K562 (cell line): ENCODE measurements around the gene ZDHHC11. TPM values are rescaled to one million over a fixed set of nuclear protein-coding genes. Genes with fewer than 3 reads are reported as not detected.

Experiments
- CTBP1 ChIP-seq: fragments of 450-650 bp; IDR thresholded peaks from 2 replicates; pipeline ENCODE4 v1.6.1; 2016; ENCODE audit warnings: borderline replicate concordance
- GATAD2B ChIP-seq: fragments of 450-650 bp; IDR thresholded peaks from 2 replicates; pipeline ENCODE4 v1.6.1; 2017; ENCODE audit warnings: mild to moderate bottlenecking, borderline replicate concordance
- GTF3C2 ChIP-seq: IDR thresholded peaks from 3 replicates; pipeline ENCODE4 v1.6.1; 2011; ENCODE audit warnings: borderline replicate concordance, mild to moderate bottlenecking, moderate library complexity; ENCODE audit not compliant: insufficient read length; ENCODE audit errors: extremely low read depth
- HMBOX1 ChIP-seq: sonication (generic); IDR thresholded peaks from 2 replicates; pipeline ENCODE4 v1.6.1; 2016
- HMG20A ChIP-seq: fragments of 450-650 bp; formaldehyde crosslinking; conservative IDR thresholded peaks from 2 replicates; pipeline ENCODE4 v1.4.0; 2020; ENCODE audit warnings: mild to moderate bottlenecking, mixed read lengths
- KLF10 ChIP-seq: fragments of 250-450 bp; sonication (Bioruptor Pico); IDR thresholded peaks from 2 replicates; pipeline ENCODE4 v1.6.1; 2021; ENCODE audit warnings: matching md5 sums
- MED1 ChIP-seq: sonication (generic); formaldehyde crosslinking; IDR thresholded peaks from 2 replicates; pipeline ENCODE4 v1.8.1; 2023; ENCODE audit warnings: missing genetic modification reagents, borderline replicate concordance
- RNF2 ChIP-seq: sonication (generic); IDR thresholded peaks from 2 replicates; pipeline ENCODE4 v1.6.1; 2016
- RUNX1 ChIP-seq: sonication (generic); IDR thresholded peaks from 2 replicates; pipeline ENCODE4 v1.6.1; 2016; ENCODE audit warnings: antibody characterized with exemption, low read depth
- SUPT5H ChIP-seq: fragments of 450-650 bp; IDR thresholded peaks from 2 replicates; pipeline ENCODE4 v1.6.1; 2016
- ZC3H8 ChIP-seq: fragments of 450-650 bp; IDR thresholded peaks from 2 replicates; pipeline ENCODE4 v1.6.1; 2017
- ZNF23 ChIP-seq: fragments of 250-450 bp; sonication (Bioruptor Pico); IDR thresholded peaks from 2 replicates; pipeline ENCODE4 v1.4.0; 2020; ENCODE audit warnings: mild to moderate bottlenecking
- polyA plus RNA-seq, 8 experiments: library from polyadenylated mRNA; depleted of rRNA in 4 of 8; stranded (reverse) in 5 of 8; unstranded in 3 of 8; fragments of >200 nt; fragmentation: Nextera tagmentation in 2 of 8; fragmentation: Illumina TruSeq in 1 of 8; extraction: Ambion mirVana in 2 of 8; extraction: Trizol in 1 of 8; gene quantifications; 2 replicates each; pipeline versions ENCODE4 v1.2.1 to v1.2.3, GENCODE V29; 2011 to 2014; ENCODE audit warnings: inconsistent platforms in 1 of 8, missing spikeins in 1 of 8
- total RNA-seq, 7 experiments: library from RNA; depleted of rRNA in 6 of 7; stranded (reverse); fragments of >200 nt in 6 of 7; fragmentation: Illumina TruSeq in 2 of 7; extraction: Trizol in 2 of 7; gene quantifications; 2 replicates each; pipeline versions ENCODE4 v1.2.1 to v1.2.3, GENCODE V29; 2011 to 2021; ENCODE audit warnings: low replicate concordance in 1 of 7
- TF ChIP-seq, protein P1 (sequence below): fragments of 250-450 bp; sonication (Bioruptor Pico); IDR thresholded peaks from 2 replicates; pipeline ENCODE4 v1.8.0; 2021; ENCODE audit warnings: moderate library complexity, mild to moderate bottlenecking, inconsistent platforms
- TF ChIP-seq, protein P2 (sequence below): fragments of 450-650 bp; IDR thresholded peaks from 2 replicates; pipeline ENCODE4 v1.7.0; 2016; ENCODE audit warnings: borderline replicate concordance
- TF ChIP-seq, protein P3 (sequence below): sonication (generic); formaldehyde crosslinking; IDR thresholded peaks from 2 replicates; pipeline ENCODE4 v1.8.0; 2022; ENCODE audit warnings: mild to moderate bottlenecking, missing genetic modification reagents, borderline replicate concordance
- TF ChIP-seq, protein P4 (sequence below): fragments of 450-650 bp; IDR thresholded peaks from 2 replicates; pipeline ENCODE4 v1.6.1; 2017; ENCODE audit warnings: antibody characterized with exemption

ZDHHC11 gene
- total and polyA plus RNA-seq, 9 of the 15 experiments (the other 6 are each of a cell fraction or from before 2014, with no cell fraction given), result 0.07 to 2.3 (median 0.52) TPM

GRCh38 chr5:891117-891836, 40.5 kb upstream of the ZDHHC11 start (continued):
- TF ChIP-seq, protein P1, sequence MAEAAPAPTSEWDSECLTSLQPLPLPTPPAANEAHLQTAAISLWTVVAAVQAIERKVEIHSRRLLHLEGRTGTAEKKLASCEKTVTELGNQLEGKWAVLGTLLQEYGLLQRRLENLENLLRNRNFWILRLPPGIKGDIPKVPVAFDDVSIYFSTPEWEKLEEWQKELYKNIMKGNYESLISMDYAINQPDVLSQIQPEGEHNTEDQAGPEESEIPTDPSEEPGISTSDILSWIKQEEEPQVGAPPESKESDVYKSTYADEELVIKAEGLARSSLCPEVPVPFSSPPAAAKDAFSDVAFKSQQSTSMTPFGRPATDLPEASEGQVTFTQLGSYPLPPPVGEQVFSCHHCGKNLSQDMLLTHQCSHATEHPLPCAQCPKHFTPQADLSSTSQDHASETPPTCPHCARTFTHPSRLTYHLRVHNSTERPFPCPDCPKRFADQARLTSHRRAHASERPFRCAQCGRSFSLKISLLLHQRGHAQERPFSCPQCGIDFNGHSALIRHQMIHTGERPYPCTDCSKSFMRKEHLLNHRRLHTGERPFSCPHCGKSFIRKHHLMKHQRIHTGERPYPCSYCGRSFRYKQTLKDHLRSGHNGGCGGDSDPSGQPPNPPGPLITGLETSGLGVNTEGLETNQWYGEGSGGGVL, result no peak
- TF ChIP-seq KLF10 (CRISPR knock-in tag), result no peak
- TF ChIP-seq HMG20A (CRISPR knock-in tag), result no peak
- no peak for TF ChIP-seq GTF3C2
- TF ChIP-seq, protein P2, sequence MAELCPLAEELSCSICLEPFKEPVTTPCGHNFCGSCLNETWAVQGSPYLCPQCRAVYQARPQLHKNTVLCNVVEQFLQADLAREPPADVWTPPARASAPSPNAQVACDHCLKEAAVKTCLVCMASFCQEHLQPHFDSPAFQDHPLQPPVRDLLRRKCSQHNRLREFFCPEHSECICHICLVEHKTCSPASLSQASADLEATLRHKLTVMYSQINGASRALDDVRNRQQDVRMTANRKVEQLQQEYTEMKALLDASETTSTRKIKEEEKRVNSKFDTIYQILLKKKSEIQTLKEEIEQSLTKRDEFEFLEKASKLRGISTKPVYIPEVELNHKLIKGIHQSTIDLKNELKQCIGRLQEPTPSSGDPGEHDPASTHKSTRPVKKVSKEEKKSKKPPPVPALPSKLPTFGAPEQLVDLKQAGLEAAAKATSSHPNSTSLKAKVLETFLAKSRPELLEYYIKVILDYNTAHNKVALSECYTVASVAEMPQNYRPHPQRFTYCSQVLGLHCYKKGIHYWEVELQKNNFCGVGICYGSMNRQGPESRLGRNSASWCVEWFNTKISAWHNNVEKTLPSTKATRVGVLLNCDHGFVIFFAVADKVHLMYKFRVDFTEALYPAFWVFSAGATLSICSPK, result no peak
- TF ChIP-seq GATAD2B, result no peak
- TF ChIP-seq ZC3H8, result no peak
- TF ChIP-seq RNF2, result no peak
- TF ChIP-seq CTBP1, result no peak; the same call in 1 of the 2 replicates
- TF ChIP-seq, protein P3, sequence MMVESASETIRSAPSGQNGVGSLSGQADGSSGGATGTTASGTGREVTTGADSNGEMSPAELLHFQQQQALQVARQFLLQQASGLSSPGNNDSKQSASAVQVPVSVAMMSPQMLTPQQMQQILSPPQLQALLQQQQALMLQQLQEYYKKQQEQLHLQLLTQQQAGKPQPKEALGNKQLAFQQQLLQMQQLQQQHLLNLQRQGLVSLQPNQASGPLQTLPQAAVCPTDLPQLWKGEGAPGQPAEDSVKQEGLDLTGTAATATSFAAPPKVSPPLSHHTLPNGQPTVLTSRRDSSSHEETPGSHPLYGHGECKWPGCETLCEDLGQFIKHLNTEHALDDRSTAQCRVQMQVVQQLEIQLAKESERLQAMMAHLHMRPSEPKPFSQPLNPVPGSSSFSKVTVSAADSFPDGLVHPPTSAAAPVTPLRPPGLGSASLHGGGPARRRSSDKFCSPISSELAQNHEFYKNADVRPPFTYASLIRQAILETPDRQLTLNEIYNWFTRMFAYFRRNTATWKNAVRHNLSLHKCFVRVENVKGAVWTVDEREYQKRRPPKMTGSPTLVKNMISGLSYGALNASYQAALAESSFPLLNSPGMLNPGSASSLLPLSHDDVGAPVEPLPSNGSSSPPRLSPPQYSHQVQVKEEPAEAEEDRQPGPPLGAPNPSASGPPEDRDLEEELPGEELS (CRISPR knock-in tag), result no peak
- no peak for TF ChIP-seq MED1 (CRISPR knock-in tag)
- TF ChIP-seq HMBOX1, result no peak
- TF ChIP-seq ZNF23 (CRISPR knock-in tag), result no peak
- TF ChIP-seq, protein P4, sequence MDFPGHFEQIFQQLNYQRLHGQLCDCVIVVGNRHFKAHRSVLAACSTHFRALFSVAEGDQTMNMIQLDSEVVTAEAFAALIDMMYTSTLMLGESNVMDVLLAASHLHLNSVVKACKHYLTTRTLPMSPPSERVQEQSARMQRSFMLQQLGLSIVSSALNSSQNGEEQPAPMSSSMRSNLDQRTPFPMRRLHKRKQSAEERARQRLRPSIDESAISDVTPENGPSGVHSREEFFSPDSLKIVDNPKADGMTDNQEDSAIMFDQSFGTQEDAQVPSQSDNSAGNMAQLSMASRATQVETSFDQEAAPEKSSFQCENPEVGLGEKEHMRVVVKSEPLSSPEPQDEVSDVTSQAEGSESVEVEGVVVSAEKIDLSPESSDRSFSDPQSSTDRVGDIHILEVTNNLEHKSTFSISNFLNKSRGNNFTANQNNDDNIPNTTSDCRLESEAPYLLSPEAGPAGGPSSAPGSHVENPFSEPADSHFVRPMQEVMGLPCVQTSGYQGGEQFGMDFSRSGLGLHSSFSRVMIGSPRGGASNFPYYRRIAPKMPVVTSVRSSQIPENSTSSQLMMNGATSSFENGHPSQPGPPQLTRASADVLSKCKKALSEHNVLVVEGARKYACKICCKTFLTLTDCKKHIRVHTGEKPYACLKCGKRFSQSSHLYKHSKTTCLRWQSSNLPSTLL, result no peak
- TF ChIP-seq SUPT5H, result peak; percentile 73
- TF ChIP-seq RUNX1, result no peak
